Jurkat, Clone E6-1 (cell line): ENCODE measurements around the gene UBE2Q2.

Experiments used
- DNase-seq: peaks from one replicate; pipeline ENCODE4 v3.0.0-alpha.2; 2011; ENCODE audit warnings: low read depth, low spot score
- H3K4me3 ChIP-seq: 2 replicates; pipeline ENCODE4 v1.5.1; 2011; ENCODE audit warnings: mild to moderate bottlenecking, low read length, control low read depth, moderate library complexity

Gene UBE2Q2

GRCh38 chr15:75916978-75917377 lies 73.7 kb downstream of the UBE2Q2 start:
- no peak for DNase-seq
- H3K4me3 ChIP-seq = no peak overlapping the region

GRCh38 chr15:75918135-75918534 lies 74.9 kb downstream of the UBE2Q2 start:
- no peak for DNase-seq
- H3K4me3 ChIP-seq = no peak overlapping the region

GRCh38 chr15:75920079-75920478 lies 76.8 kb downstream of the UBE2Q2 start:
- H3K4me3 ChIP-seq = no peak overlapping the region
- DNase-seq = no peak

DNA sequence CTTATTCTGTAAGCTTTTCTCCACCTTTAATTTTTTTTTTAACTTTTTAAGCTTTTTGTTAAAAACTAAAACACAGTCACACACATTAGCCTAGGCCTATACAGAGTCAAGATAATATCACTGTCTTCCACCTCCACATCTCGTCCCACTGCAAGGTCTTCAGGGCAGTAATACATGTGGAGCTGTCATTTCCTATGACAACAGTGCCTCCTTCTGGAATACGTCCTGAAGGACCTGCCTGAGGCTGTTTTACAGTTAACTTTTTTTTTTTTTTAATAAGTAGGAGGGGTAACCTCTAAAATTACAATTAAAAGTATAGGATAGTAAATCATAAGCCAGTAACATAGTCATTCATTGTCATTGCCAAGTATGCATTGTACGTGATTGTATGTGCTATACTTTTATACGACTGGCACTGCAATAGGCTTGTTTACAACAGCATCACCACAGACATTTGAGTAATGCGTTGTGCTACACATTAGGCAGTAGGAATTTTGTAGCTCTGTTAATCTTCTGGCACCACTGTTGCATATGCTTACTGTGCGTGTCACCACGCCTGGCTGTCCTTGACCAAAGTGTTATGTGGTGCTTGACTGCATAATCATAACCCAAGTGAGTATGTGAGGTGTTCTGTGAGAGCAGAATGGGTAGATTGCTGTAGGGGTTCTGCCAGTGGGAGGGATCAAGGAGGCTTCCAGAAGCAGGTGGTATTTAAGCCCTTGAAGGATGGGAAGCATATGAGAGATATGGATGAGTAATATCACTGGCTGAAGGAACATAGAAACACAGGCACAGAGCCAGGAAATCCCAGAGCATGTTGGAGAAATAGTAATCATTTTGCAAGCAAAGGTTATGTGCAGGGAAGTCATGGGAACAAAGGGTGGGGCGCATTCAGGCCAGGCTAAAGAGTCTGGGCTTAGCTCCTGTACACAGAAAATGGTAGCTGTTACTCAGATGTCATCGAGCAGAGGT lies 78.8 kb downstream of the UBE2Q2 start:
- DNase-seq = peak; percentile 31
- no peak overlapping the region for H3K4me3 ChIP-seq

- H3K4me3 ChIP-seq = no peak overlapping the region
- no peak for DNase-seq
Observed at GRCh38 chr15:75923756-75924155, 80.5 kb downstream of the UBE2Q2 start.

DNA sequence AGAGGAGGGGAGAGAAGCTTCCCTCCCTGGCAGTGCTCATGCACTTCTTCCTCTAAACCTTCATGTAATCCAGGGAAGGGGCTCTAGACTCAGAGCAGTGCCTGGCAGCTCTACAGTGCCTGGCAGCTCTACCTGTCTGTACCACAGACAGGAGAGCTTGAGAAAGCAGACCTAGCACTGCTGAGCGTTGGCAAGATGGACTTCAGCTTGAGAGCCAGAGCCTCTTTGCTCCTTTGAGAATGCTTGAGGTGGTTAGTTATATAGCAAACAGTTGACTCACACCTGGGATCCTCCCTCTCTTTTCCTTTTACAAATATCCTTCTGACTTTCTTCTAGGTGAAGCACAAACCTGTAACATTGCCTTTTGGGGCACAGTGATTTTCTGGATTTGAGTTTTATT lies 81.3 kb downstream of the UBE2Q2 start:
- no peak for DNase-seq
- H3K4me3 ChIP-seq = no peak overlapping the region

DNA sequence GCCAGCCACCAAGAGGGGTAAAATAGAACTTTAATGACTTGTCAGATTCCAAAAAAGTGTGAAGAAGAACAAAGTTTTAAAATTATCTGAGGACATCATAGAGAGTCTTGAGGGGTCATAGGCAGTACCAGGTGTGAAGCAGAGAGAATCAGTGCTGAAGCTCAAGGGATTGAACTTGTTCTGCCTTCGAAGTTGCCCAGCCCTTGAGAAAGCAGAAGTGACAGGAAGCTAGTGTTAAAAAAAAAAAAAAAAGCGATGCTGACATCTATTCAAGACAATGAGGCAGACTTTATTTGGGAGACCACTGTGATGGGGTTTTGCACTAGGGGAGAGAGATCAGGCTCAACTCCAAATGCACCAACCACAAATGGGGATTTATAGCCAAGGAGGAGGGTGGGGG lies 82.2 kb downstream of the UBE2Q2 start:
- DNase-seq = no peak
- no peak overlapping the region for H3K4me3 ChIP-seq

GRCh38 chr15:75926931-75927330 lies 83.7 kb downstream of the UBE2Q2 start:
- DNase-seq = no peak

GRCh38 chr15:75927601-75928000 lies 84.4 kb downstream of the UBE2Q2 start:
- no peak for DNase-seq
- no peak overlapping the region for H3K4me3 ChIP-seq

More at GRCh38 chr15:75926931-75927330, 83.7 kb downstream of the UBE2Q2 start:
- H3K4me3 ChIP-seq = no peak overlapping the region

DNA sequence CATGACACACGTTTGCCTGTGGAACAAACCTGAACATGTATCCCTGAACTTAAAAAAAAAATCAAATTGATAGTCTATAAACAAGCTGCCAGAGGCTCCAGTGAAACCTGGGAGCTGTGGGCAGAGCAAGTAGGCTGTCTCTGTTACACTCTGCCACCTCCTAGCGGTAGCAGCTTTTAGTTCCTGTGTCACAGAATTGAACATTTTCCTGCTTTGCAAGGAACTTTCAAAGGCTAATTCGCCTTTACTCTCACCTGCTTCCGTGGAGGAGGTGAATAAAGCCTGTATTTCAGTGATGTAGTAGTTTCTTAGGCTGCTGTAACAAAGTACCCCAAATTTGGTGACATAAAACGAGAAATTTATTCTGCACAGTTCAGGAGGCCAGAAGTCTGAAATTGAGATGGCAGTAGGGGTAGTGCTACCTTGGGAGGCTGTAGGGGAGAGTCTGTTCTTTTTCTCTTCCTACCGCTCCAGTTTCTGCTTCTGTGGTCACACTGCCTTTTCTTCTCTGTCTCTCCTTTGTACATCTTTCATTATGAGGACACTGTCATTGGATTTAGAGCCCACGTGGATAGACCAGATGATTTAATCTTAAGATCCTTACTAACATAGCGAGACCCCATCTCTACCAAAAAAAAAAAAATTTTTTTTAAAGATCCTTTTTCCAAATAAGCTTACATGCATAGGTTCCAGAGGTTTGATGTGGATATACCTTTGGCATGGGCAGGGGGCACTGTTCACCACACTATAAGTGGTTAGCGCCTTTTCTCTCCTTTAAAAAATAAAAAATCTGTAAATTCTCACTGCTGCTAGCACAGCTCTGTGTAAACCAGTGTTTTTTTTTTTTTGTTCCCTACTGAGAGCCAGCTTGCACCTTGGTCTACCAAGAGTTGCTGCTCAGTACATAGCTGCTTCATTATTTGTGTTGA lies 85.7 kb downstream of the UBE2Q2 start:
- DNase-seq = peak; percentile 60
- H3K4me3 ChIP-seq = no peak overlapping the region

DNA sequence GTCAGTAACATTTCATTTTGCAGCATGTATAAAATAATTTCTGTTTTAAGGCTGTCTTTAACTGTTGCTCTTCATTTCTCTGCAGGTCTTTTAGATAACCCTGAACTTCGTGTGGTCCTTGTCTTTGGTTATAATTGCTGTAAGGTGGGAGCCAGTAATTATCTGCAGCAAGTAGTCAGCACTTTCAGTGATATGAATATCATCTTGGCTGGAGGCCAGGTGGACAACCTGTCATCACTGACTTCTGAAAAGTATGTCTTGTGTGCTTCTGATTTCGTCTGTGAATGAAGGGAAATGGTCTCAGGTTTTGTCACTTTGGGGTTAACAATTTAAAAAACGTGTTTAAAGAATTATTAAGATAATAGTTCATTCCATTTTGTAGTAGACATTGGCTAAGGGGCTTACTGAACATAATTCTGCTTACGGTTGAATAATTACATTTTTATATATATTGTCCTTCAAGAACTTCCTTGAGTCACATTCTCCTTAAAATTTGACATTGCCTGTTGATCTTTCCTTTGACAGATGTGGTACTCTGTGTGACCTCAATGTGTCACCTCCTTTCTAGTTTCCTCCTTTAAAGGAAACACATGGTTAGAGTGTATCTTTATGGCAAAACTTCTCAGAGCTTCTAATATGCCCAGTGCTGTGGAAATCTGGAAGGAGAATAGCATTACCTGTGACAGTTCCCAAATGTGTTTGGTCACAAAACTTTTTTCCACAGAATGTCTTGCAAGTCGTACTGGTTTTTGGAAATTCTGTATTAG lies 86.7 kb downstream of the UBE2Q2 start:
- DNase-seq = peak; percentile 17
- no peak overlapping the region for H3K4me3 ChIP-seq

DNA sequence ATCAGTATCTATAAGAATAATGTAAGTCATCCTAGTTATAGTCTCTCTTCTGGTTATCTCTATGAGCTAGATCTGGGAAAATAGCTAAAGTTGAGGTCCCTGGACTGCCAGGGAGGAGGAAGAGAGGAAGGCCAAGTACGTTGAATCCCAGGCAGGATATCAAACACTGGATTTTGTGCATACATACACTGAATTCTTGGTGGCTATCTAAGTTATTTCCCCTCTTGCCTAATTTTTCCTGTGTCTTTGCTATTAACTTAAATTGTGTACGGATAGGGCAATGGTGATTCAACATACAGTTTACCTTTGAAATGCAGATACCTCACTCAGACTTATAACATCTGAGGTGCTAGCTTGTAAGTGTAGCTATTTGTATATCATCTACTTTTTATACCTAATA lies 87.6 kb downstream of the UBE2Q2 start:
- H3K4me3 ChIP-seq = no peak overlapping the region
- DNase-seq = no peak

DNA sequence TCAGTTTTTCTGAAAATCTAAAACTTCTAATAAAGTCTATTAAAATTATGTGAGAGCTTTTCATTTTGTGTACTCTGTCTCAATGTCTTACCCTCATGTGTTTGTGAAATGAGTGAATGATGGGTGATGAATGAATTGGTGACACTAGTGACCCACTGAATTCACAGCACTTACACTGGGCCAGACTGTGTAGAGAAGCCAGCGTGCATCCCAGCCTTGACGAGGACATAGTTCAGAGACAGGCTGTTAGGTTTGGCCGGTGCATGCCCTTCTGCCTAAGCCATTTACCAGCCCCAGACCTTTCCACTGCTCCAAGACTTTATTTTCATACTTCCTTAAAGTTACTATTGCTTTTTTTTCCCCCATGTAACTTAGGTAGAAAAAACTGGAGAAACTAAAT lies 99.2 kb downstream of the UBE2Q2 start:
- H3K4me3 ChIP-seq = no peak overlapping the region
- no peak for DNase-seq

DNA sequence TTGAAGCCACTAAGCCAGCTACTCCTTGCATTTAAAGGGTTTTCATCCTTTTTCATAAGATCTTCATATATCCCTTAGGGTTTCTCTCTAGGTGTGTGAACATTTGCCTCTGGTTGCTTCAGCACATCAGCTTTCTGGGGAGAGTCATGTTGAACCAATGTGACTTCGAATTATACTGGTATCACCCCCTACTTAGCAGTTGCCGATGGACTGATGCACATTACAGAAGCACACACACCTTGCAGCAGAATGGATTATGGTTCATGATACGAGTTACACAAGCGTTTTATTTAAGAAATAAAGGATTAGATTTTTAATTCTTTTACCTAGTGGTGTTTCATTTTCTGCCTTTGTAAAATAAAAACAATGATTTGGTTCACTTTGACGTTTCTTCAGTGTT lies 100.0 kb downstream of the UBE2Q2 start:
- H3K4me3 ChIP-seq = no peak overlapping the region
- DNase-seq = no peak

- no peak for DNase-seq
Observed at GRCh38 chr15:75943713-75944215, 100.5 kb downstream of the UBE2Q2 start.

GRCh38 chr15:75945953-75946352 lies 102.7 kb downstream of the UBE2Q2 start:
- no peak for DNase-seq
- H3K4me3 ChIP-seq = no peak overlapping the region

More at GRCh38 chr15:75943713-75944215, 100.5 kb downstream of the UBE2Q2 start:
- H3K4me3 ChIP-seq = no peak overlapping the region

- no peak overlapping the region for H3K4me3 ChIP-seq
- no peak for DNase-seq
Observed at GRCh38 chr15:75947092-75947491, 103.8 kb downstream of the UBE2Q2 start.

- DNase-seq = no peak
Observed at GRCh38 chr15:75948761-75949296, 105.6 kb downstream of the UBE2Q2 start.

More at GRCh38 chr15:75948761-75949296, 105.6 kb downstream of the UBE2Q2 start:
- H3K4me3 ChIP-seq = no peak overlapping the region
